Rectal smooth muscle tissue (tissue), 1 donor: ENCODE measurements around the gene TTBK2.

ENCODE experiments used
- H3K27ac ChIP-seq: one replicate; pipeline ENCODE4 v1.7.0; 2013; ENCODE audit warnings: low read depth, low read length, inconsistent platforms
- H3K27me3 ChIP-seq: one replicate; pipeline ENCODE4 v1.7.0; 2013; ENCODE audit warnings: low read length; ENCODE audit not compliant: control insufficient read depth, insufficient read depth
- H3K36me3 ChIP-seq: one replicate; pipeline ENCODE4 v1.7.0; 2013; ENCODE audit warnings: low read length; ENCODE audit not compliant: control insufficient read depth, insufficient read depth
- H3K4me1 ChIP-seq: one replicate; pipeline ENCODE4 v1.7.0; 2013; ENCODE audit warnings: low read length; ENCODE audit not compliant: control insufficient read depth, insufficient read depth
- H3K4me3 ChIP-seq: one replicate; pipeline ENCODE4 v1.7.0; 2013; ENCODE audit warnings: low read length
- H3K9ac ChIP-seq: one replicate; pipeline ENCODE4 v1.7.0; 2013; ENCODE audit warnings: low read length

TTBK2 gene

GRCh38 chr15:42727750-42728381 is 192.7 kb downstream of the TTBK2 start:
- Histone ChIP-seq H3K27ac (no peak overlapping the region), H3K9ac (no peak overlapping the region), H3K4me1 (no peaks in the 10 kb centered on the region), H3K27me3 (no peaks in the 10 kb centered on the region), H3K4me3 (no peak overlapping the region), H3K36me3 (peaks cover 49% of the 10 kb centered on the region)

GRCh38 chr15:42726114-42726513 is 194.5 kb downstream of the TTBK2 start:
- Histone ChIP-seq H3K4me3 (no peak overlapping the region), H3K27me3 (no peaks in the 10 kb centered on the region), H3K4me1 (no peaks in the 10 kb centered on the region), H3K36me3 (peaks cover 44% of the 10 kb centered on the region), H3K27ac (no peak overlapping the region), H3K9ac (no peak overlapping the region)

GRCh38 chr15:42725331-42725903 is 195.2 kb downstream of the TTBK2 start:
- peaks cover 39% of the 10 kb centered on the region for H3K36me3 ChIP-seq
- no peak overlapping the region for H3K27ac ChIP-seq
- no peak overlapping the region for H3K9ac ChIP-seq
- H3K4me1 ChIP-seq = no peaks in the 10 kb centered on the region
- H3K27me3 ChIP-seq = no peaks in the 10 kb centered on the region
- H3K4me3 ChIP-seq = no peak overlapping the region

- no peak overlapping the region for H3K4me3 ChIP-seq
- no peak overlapping the region for H3K27ac ChIP-seq
- peaks cover 41% of the 10 kb centered on the region for H3K36me3 ChIP-seq
- no peaks in the 10 kb centered on the region for H3K4me1 ChIP-seq
- H3K9ac ChIP-seq = no peak overlapping the region
- H3K27me3 ChIP-seq = no peaks in the 10 kb centered on the region
These were observed 196.3 kb downstream of the TTBK2 start for GRCh38 chr15:42724276-42724675.

- H3K9ac ChIP-seq = no peak overlapping the region
- H3K36me3 ChIP-seq = peaks cover 44% of the 10 kb centered on the region
- H3K27ac ChIP-seq = no peak overlapping the region
- H3K27me3 ChIP-seq = no peaks in the 10 kb centered on the region
- no peaks in the 10 kb centered on the region for H3K4me1 ChIP-seq
- no peak overlapping the region for H3K4me3 ChIP-seq
These were observed 197.5 kb downstream of the TTBK2 start for GRCh38 chr15:42723068-42723467.

GRCh38 chr15:42721916-42722315 is 198.7 kb downstream of the TTBK2 start:
- no peak overlapping the region for H3K9ac ChIP-seq
- no peaks in the 10 kb centered on the region for H3K27me3 ChIP-seq
- H3K36me3 ChIP-seq = peaks cover 37% of the 10 kb centered on the region
- no peaks in the 10 kb centered on the region for H3K4me1 ChIP-seq
- no peak overlapping the region for H3K27ac ChIP-seq
- H3K4me3 ChIP-seq = no peak overlapping the region

GRCh38 chr15:42721016-42721415 is 199.6 kb downstream of the TTBK2 start:
- Histone ChIP-seq H3K27me3 (no peaks in the 10 kb centered on the region), H3K27ac (no peak overlapping the region), H3K4me1 (no peaks in the 10 kb centered on the region), H3K36me3 (peaks cover 32% of the 10 kb centered on the region), H3K4me3 (no peak overlapping the region), H3K9ac (no peak overlapping the region)

- Histone ChIP-seq H3K4me1 (no peaks in the 10 kb centered on the region), H3K36me3 (peaks cover 29% of the 10 kb centered on the region), H3K27ac (no peak overlapping the region), H3K9ac (no peak overlapping the region), H3K4me3 (no peak overlapping the region), H3K27me3 (no peaks in the 10 kb centered on the region)
These were observed 200.5 kb downstream of the TTBK2 start for GRCh38 chr15:42720071-42720470.

GRCh38 chr15:42719043-42719442 is 201.5 kb downstream of the TTBK2 start:
- Histone ChIP-seq H3K4me1 (no peaks in the 10 kb centered on the region), H3K9ac (no peak overlapping the region), H3K27ac (no peak overlapping the region), H3K4me3 (no peak overlapping the region), H3K27me3 (no peaks in the 10 kb centered on the region), H3K36me3 (peaks cover 20% of the 10 kb centered on the region)

- Histone ChIP-seq H3K4me1 (no peaks in the 10 kb centered on the region), H3K27me3 (no peaks in the 10 kb centered on the region), H3K4me3 (no peak overlapping the region), H3K9ac (no peak overlapping the region), H3K27ac (no peak overlapping the region), H3K36me3 (peaks cover 17% of the 10 kb centered on the region)
These were observed 204.0 kb downstream of the TTBK2 start for GRCh38 chr15:42716626-42717025.

- Histone ChIP-seq H3K27ac (no peak overlapping the region), H3K27me3 (no peaks in the 10 kb centered on the region), H3K9ac (no peak overlapping the region), H3K36me3 (peaks cover 17% of the 10 kb centered on the region), H3K4me3 (no peak overlapping the region), H3K4me1 (no peaks in the 10 kb centered on the region)
These were observed 204.5 kb downstream of the TTBK2 start for GRCh38 chr15:42716125-42716524.

- no peaks in the 10 kb centered on the region for H3K4me1 ChIP-seq
- no peak overlapping the region for H3K9ac ChIP-seq
- H3K4me3 ChIP-seq = no peak overlapping the region
- no peaks in the 10 kb centered on the region for H3K36me3 ChIP-seq
- no peaks in the 10 kb centered on the region for H3K27me3 ChIP-seq
- H3K27ac ChIP-seq = no peak overlapping the region
These were observed 208.0 kb downstream of the TTBK2 start for GRCh38 chr15:42712584-42712983.

- Histone ChIP-seq H3K27ac (no peak overlapping the region), H3K4me1 (no peaks in the 10 kb centered on the region), H3K27me3 (no peaks in the 10 kb centered on the region), H3K4me3 (no peak overlapping the region), H3K36me3 (no peaks in the 10 kb centered on the region), H3K9ac (no peak overlapping the region)
These were observed 208.8 kb downstream of the TTBK2 start for GRCh38 chr15:42711746-42712145.
